Activated naive CD4-positive, alpha-beta T cell treated with anti-CD3 and anti-CD28 coated beads, Interleukin-2, amount 50 U/mL, for 24 hours (primary cell): ENCODE data around the gene NEDD4L.
"Not testable (repeated sequence)": the region's sequence is repeated elsewhere in the genome, so short reads cannot be mapped to it uniquely, and the experiment has no call there.

Experiments used
- H3K27ac Mint-ChIP-seq: one replicate; pipeline ENCODE4 v1.8.0; 2021; ENCODE audit warnings: mild to moderate bottlenecking, mixed read lengths
- H3K27me3 Mint-ChIP-seq: one replicate; pipeline ENCODE4 v1.8.0; 2021; ENCODE audit warnings: mixed read lengths
- H3K36me3 Mint-ChIP-seq: one replicate; pipeline ENCODE4 v1.8.0; 2021; ENCODE audit warnings: mixed read lengths
- H3K4me1 Mint-ChIP-seq: one replicate; pipeline ENCODE4 v1.8.0; 2021; ENCODE audit warnings: mixed read lengths
- H3K4me3 Mint-ChIP-seq: one replicate; pipeline ENCODE4 v1.8.0; 2021; ENCODE audit warnings: mild to moderate bottlenecking, mixed read lengths
- H3K9me3 Mint-ChIP-seq: one replicate; pipeline ENCODE4 v1.8.0; 2021; ENCODE audit warnings: mixed read lengths

NEDD4L gene

GRCh38 chr18:58378411-58379379 lies 334.7 kb downstream of the NEDD4L start:
- Mint-ChIP-seq H3K4me3 (no peak overlapping the region), H3K27ac (no peak overlapping the region), H3K27me3 (no peaks in the 10 kb centered on the region), H3K4me1 (no peaks in the 10 kb centered on the region), H3K36me3 (peaks cover 7% of the 10 kb centered on the region), H3K9me3 (no peaks in the 10 kb centered on the region)

- Mint-ChIP-seq H3K27ac (no peak overlapping the region), H3K27me3 (no peaks in the 10 kb centered on the region), H3K4me1 (no peaks in the 10 kb centered on the region), H3K36me3 (peaks cover 4% of the 10 kb centered on the region), H3K4me3 (no peak overlapping the region), H3K9me3 (no peaks in the 10 kb centered on the region)
Measured at GRCh38 chr18:58379443-58379842, 335.4 kb downstream of the NEDD4L start.

- H3K4me3 Mint-ChIP-seq, H3K9me3 Mint-ChIP-seq, H3K36me3 Mint-ChIP-seq, H3K27ac Mint-ChIP-seq, H3K27me3 Mint-ChIP-seq, H3K4me1 Mint-ChIP-seq: not testable (repeated sequence)
Measured at GRCh38 chr18:58380113-58380512, 336.1 kb downstream of the NEDD4L start.

- H3K9me3 Mint-ChIP-seq: no peaks in the 10 kb centered on the region
- H3K4me3 Mint-ChIP-seq: no peak overlapping the region
- no peaks in the 10 kb centered on the region for H3K36me3 Mint-ChIP-seq
Measured at GRCh38 chr18:58381676-58382411, 337.8 kb downstream of the NEDD4L start.

GRCh38 chr18:58382446-58382845 lies 338.4 kb downstream of the NEDD4L start:
- no peak overlapping the region for H3K4me3 Mint-ChIP-seq
- no peaks in the 10 kb centered on the region for H3K27me3 Mint-ChIP-seq
- no peaks in the 10 kb centered on the region for H3K36me3 Mint-ChIP-seq
- H3K9me3 Mint-ChIP-seq: no peaks in the 10 kb centered on the region
- no peaks in the 10 kb centered on the region for H3K4me1 Mint-ChIP-seq
- H3K27ac Mint-ChIP-seq: no peak overlapping the region

More at GRCh38 chr18:58381676-58382411, 337.8 kb downstream of the NEDD4L start:
- Mint-ChIP-seq H3K4me1 (no peaks in the 10 kb centered on the region), H3K27me3 (no peaks in the 10 kb centered on the region), H3K27ac (no peak overlapping the region)

- Mint-ChIP-seq H3K27ac (no peak overlapping the region), H3K27me3 (no peaks in the 10 kb centered on the region), H3K9me3 (no peaks in the 10 kb centered on the region), H3K36me3 (peaks cover 2% of the 10 kb centered on the region), H3K4me1 (no peaks in the 10 kb centered on the region), H3K4me3 (no peak overlapping the region)
Measured at GRCh38 chr18:58385472-58385871, 341.4 kb downstream of the NEDD4L start.

- Mint-ChIP-seq H3K27me3 (no peaks in the 10 kb centered on the region), H3K4me1 (no peaks in the 10 kb centered on the region), H3K27ac (no peak overlapping the region), H3K9me3 (no peaks in the 10 kb centered on the region), H3K36me3 (peaks cover 2% of the 10 kb centered on the region), H3K4me3 (no peak overlapping the region)
Measured at GRCh38 chr18:58386780-58387179, 342.8 kb downstream of the NEDD4L start.

GRCh38 chr18:58387716-58388115 lies 343.7 kb downstream of the NEDD4L start:
- H3K27me3 Mint-ChIP-seq: no peaks in the 10 kb centered on the region
- no peaks in the 10 kb centered on the region for H3K4me1 Mint-ChIP-seq
- H3K36me3 Mint-ChIP-seq: peaks cover 2% of the 10 kb centered on the region
- H3K9me3 Mint-ChIP-seq: no peaks in the 10 kb centered on the region
- H3K27ac Mint-ChIP-seq: no peak overlapping the region
- H3K4me3 Mint-ChIP-seq: no peak overlapping the region

GRCh38 chr18:58388736-58389135 lies 344.7 kb downstream of the NEDD4L start:
- no peaks in the 10 kb centered on the region for H3K27me3 Mint-ChIP-seq
- H3K27ac Mint-ChIP-seq: no peak overlapping the region
- H3K36me3 Mint-ChIP-seq: peaks cover 2% of the 10 kb centered on the region
- no peaks in the 10 kb centered on the region for H3K4me1 Mint-ChIP-seq
- H3K4me3 Mint-ChIP-seq: no peak overlapping the region
- no peaks in the 10 kb centered on the region for H3K9me3 Mint-ChIP-seq

- Mint-ChIP-seq H3K27me3 (no peaks in the 10 kb centered on the region), H3K36me3 (peaks cover 2% of the 10 kb centered on the region), H3K4me3 (no peak overlapping the region), H3K27ac (no peak overlapping the region), H3K9me3 (no peaks in the 10 kb centered on the region), H3K4me1 (no peaks in the 10 kb centered on the region)
Measured at GRCh38 chr18:58389745-58390144, 345.7 kb downstream of the NEDD4L start.

GRCh38 chr18:58390399-58390798 lies 346.4 kb downstream of the NEDD4L start:
- peaks cover 2% of the 10 kb centered on the region for H3K36me3 Mint-ChIP-seq
- H3K27ac Mint-ChIP-seq: no peak overlapping the region
- H3K4me3 Mint-ChIP-seq: no peak overlapping the region
- no peaks in the 10 kb centered on the region for H3K4me1 Mint-ChIP-seq
- H3K9me3 Mint-ChIP-seq: no peaks in the 10 kb centered on the region
- no peaks in the 10 kb centered on the region for H3K27me3 Mint-ChIP-seq

GRCh38 chr18:58391231-58391825 lies 347.3 kb downstream of the NEDD4L start:
- Mint-ChIP-seq H3K36me3 (peaks cover 2% of the 10 kb centered on the region), H3K4me3 (no peak overlapping the region), H3K27ac (no peak overlapping the region), H3K27me3 (no peaks in the 10 kb centered on the region), H3K4me1 (peaks cover 5% of the 10 kb centered on the region), H3K9me3 (no peaks in the 10 kb centered on the region)

GRCh38 chr18:58391932-58392323 lies 347.9 kb downstream of the NEDD4L start:
- no peaks in the 10 kb centered on the region for H3K27me3 Mint-ChIP-seq
- peaks cover 2% of the 10 kb centered on the region for H3K36me3 Mint-ChIP-seq
- no peak overlapping the region for H3K27ac Mint-ChIP-seq
- no peaks in the 10 kb centered on the region for H3K9me3 Mint-ChIP-seq
- H3K4me1 Mint-ChIP-seq: peaks cover 5% of the 10 kb centered on the region
- no peak overlapping the region for H3K4me3 Mint-ChIP-seq

- Mint-ChIP-seq H3K27ac (no peak overlapping the region), H3K36me3 (peaks cover 2% of the 10 kb centered on the region), H3K27me3 (no peaks in the 10 kb centered on the region), H3K4me1 (peaks cover 5% of the 10 kb centered on the region), H3K4me3 (no peak overlapping the region), H3K9me3 (no peaks in the 10 kb centered on the region)
Measured at GRCh38 chr18:58392324-58393000, 348.4 kb downstream of the NEDD4L start.

GRCh38 chr18:58393295-58393694 lies 349.3 kb downstream of the NEDD4L start:
- no peaks in the 10 kb centered on the region for H3K9me3 Mint-ChIP-seq
- peaks cover 2% of the 10 kb centered on the region for H3K36me3 Mint-ChIP-seq
- no peak overlapping the region for H3K27ac Mint-ChIP-seq
- no peaks in the 10 kb centered on the region for H3K27me3 Mint-ChIP-seq
- no peak overlapping the region for H3K4me3 Mint-ChIP-seq
- H3K4me1 Mint-ChIP-seq: peaks cover 5% of the 10 kb centered on the region
